HEK293 (cell line): ENCODE measurements around the gene EVI5.

Source experiments
- CTCF ChIA-PET: fragments of 350-600 bp; formaldehyde crosslinking; extraction: SDS; loops from one replicate; lab custom pipeline; 2021; ENCODE audit warnings: antibody characterized with exemption; lab: Yijun Ruan, JAX
- POLR2A ChIA-PET: fragments of 300-600 bp; formaldehyde crosslinking; extraction: SDS; loops from one replicate; lab custom pipeline; 2020; ENCODE audit warnings: antibody characterized with exemption, inconsistent platforms; lab: Yijun Ruan, JAX
- H3K27ac ChIP-seq: fragments of 200-500 bp; sonication (Bioruptor generic); 2 replicates; pipeline ENCODE4 v1.5.1; 2014; ENCODE audit warnings: low read depth, low read length, control low read depth, inconsistent platforms; ENCODE audit errors: extremely low read depth
- H3K36me3 ChIP-seq, 2 experiments: fragments of 200-500 bp in 1 of 2; sonication (Bioruptor generic) in 1 of 2; 1 replicate in 1 of 2; 2 replicates in 1 of 2; pipeline ENCODE4 v1.5.1; 2014 to 2017; ENCODE audit warnings: inconsistent platforms in 2 of 2, low read length in 2 of 2; ENCODE audit not compliant: control insufficient read depth in 2 of 2, insufficient read depth in 1 of 2
- H3K4me1 ChIP-seq: fragments of 200-500 bp; sonication (Bioruptor generic); 2 replicates; pipeline ENCODE4 v1.5.1; 2014; ENCODE audit warnings: mild to moderate bottlenecking, low read length, inconsistent platforms; ENCODE audit not compliant: control insufficient read depth, insufficient read depth
- H3K4me3 ChIP-seq: 2 replicates; pipeline ENCODE4 v1.5.1; 2011; ENCODE audit warnings: low read depth, mild to moderate bottlenecking, control low read depth, low read length, moderate library complexity
- H3K9me3 ChIP-seq: fragments of 200-500 bp; sonication (Bioruptor generic); 2 replicates; pipeline ENCODE4 v1.5.1; 2014; ENCODE audit warnings: low read depth, low read length, inconsistent platforms; ENCODE audit not compliant: control insufficient read depth, insufficient read depth
- BCL11B ChIP-seq: fragments of 450-650 bp; formaldehyde crosslinking; IDR thresholded peaks from 2 replicates; pipeline ENCODE4 v1.5.1; 2016; ENCODE audit warnings: low read depth, missing biosample characterization, missing genetic modification characterization
- SCRT2 ChIP-seq: fragments of 450-650 bp; formaldehyde crosslinking; IDR thresholded peaks from 2 replicates; pipeline ENCODE4 v1.5.1; 2016; ENCODE audit warnings: missing biosample characterization, missing genetic modification characterization
- TF ChIP-seq, protein P1 (sequence below): sonication (generic); formaldehyde crosslinking; IDR thresholded peaks from 2 replicates; pipeline ENCODE4 v1.8.1; 2022; ENCODE audit warnings: mild to moderate bottlenecking, moderate library complexity, missing genetic modification reagents
- TF ChIP-seq, protein P2 (sequence below): fragments of 450-650 bp; formaldehyde crosslinking; IDR thresholded peaks from 2 replicates; pipeline ENCODE4 v1.5.1; 2017; ENCODE audit warnings: missing biosample characterization, missing genetic modification characterization

EVI5 gene

DNA sequence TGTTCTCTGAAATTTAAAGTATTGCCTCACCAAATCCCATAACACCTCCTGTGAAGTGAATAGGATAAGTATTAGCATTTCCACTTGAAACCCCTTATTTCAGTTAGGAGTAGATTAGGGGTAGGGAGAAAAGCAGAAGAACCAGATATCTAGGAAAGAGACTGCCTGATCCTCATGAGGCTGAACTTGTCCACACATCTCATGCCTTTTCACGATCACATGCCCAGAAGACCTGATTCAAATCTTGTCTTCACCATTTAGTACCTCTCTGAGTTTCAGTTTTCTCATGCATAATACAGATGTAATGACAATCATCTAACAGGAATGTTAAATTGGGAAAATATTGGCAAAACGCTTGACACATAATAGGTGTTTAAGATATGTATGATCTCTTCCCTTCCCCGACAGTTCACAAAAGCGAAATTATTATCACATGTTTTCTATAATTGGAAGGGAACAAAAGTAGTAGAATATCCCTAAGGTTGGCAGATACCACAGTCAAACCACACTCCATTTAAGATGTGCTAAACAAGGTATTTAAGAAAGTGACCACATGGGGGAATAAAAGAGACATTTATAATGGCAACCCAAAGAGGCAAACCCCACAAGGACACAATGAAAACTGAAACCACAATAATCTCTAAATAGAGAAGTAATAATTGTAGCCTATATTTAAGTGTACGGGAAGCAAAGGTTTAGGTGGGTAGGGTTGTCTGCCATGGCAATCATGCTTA, 323.4 kb downstream of the EVI5 start:
- CTCF ChIA-PET = no interaction called here
- no peaks in the 10 kb centered on the region for H3K9me3 ChIP-seq
- no peak for TF ChIP-seq BCL11B (tag by site-specific recombination)
- TF ChIP-seq, protein P1, sequence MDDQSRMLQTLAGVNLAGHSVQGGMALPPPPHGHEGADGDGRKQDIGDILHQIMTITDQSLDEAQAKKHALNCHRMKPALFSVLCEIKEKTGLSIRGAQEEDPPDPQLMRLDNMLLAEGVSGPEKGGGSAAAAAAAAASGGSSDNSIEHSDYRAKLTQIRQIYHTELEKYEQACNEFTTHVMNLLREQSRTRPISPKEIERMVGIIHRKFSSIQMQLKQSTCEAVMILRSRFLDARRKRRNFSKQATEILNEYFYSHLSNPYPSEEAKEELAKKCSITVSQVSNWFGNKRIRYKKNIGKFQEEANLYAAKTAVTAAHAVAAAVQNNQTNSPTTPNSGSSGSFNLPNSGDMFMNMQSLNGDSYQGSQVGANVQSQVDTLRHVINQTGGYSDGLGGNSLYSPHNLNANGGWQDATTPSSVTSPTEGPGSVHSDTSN = no peak
- TF ChIP-seq, all 188 proteins: peak for 0
- H3K4me3 ChIP-seq = no peak overlapping the region
- H3K36me3 ChIP-seq = no peaks in the 10 kb centered on the region
- no peaks in the 10 kb centered on the region for H3K4me1 ChIP-seq
- POLR2A ChIA-PET = no interaction called here
- no peak overlapping the region for H3K27ac ChIP-seq

GRCh38 chr1:92459871-92460320, 325.0 kb downstream of the EVI5 start:
- Histone ChIP-seq H3K27ac (no peak overlapping the region), H3K9me3 (no peaks in the 10 kb centered on the region), H3K4me1 (no peaks in the 10 kb centered on the region), H3K4me3 (no peak overlapping the region), H3K36me3 (no peaks in the 10 kb centered on the region)
- TF ChIP-seq, protein P2, sequence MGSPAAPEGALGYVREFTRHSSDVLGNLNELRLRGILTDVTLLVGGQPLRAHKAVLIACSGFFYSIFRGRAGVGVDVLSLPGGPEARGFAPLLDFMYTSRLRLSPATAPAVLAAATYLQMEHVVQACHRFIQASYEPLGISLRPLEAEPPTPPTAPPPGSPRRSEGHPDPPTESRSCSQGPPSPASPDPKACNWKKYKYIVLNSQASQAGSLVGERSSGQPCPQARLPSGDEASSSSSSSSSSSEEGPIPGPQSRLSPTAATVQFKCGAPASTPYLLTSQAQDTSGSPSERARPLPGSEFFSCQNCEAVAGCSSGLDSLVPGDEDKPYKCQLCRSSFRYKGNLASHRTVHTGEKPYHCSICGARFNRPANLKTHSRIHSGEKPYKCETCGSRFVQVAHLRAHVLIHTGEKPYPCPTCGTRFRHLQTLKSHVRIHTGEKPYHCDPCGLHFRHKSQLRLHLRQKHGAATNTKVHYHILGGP (tag by site-specific recombination) = no peak
- peak; percentile 58; the same call in 1 of the 2 replicates for TF ChIP-seq SCRT2 (tag by site-specific recombination)
- ChIA-PET CTCF (interaction anchor here (0.9 kb wide), 1 partner anchor 150 kb away, joined by 3 read pairs; no protein-coding TSS in a partner anchor), POLR2A (no interaction called here)
